Stimulated activated CD8-positive, alpha-beta memory T cell treated with anti-CD3 and anti-CD28 coated beads, Interleukin-4, amount 100 ng/mL, for 24 hours (primary cell): ENCODE measurements around the gene ITGB4.
"Not testable (repeated sequence)": the region's sequence is repeated elsewhere in the genome, so short reads cannot be mapped to it uniquely, and the experiment has no call there.

Source experiments
- DNase-seq: peaks from one replicate; pipeline ENCODE4 v3.0.0-alpha.2; 2020; ENCODE audit warnings: low read depth

The ITGB4 gene

GRCh38 chr17:75771334-75772281 lies 50.3 kb downstream of the ITGB4 start:
- no peak for DNase-seq

- no peak for DNase-seq
Measured at GRCh38 chr17:75773121-75773807, 52.0 kb downstream of the ITGB4 start.

- DNase-seq, result no peak
Measured at GRCh38 chr17:75773808-75774470, 52.7 kb downstream of the ITGB4 start.

DNA sequence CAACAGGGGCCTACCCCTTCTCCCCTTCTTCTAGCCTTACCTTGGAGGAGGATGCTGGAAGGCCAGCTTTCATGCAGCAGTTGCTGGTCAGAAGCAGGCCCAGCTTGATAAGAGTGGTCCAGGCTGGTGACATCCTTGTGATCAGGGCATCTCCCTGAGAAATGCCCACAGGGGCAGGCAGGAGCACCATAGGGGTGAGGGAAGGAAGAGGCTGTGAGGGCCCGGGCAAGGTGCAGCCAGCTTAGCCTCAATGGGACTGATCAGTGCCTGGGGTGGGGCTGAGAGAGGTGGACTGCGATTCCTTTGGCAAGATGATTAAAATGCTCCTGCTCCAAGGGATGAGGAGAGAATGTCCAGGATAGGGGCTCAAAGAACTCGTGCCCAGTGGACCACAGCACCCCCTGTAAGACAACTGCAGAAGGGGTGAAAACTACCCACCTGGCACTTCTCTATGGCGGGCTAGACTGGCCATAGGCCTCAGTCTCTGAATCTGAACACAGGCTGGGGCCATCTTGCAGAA lies 53.3 kb downstream of the ITGB4 start:
- no peak for DNase-seq

GRCh38 chr17:75774991-75775668 lies 53.9 kb downstream of the ITGB4 start:
- DNase-seq, result no peak

- no peak for DNase-seq
Measured at GRCh38 chr17:75776386-75777295, 55.4 kb downstream of the ITGB4 start.

GRCh38 chr17:75777296-75777922 lies 56.1 kb downstream of the ITGB4 start:
- no peak for DNase-seq

DNA sequence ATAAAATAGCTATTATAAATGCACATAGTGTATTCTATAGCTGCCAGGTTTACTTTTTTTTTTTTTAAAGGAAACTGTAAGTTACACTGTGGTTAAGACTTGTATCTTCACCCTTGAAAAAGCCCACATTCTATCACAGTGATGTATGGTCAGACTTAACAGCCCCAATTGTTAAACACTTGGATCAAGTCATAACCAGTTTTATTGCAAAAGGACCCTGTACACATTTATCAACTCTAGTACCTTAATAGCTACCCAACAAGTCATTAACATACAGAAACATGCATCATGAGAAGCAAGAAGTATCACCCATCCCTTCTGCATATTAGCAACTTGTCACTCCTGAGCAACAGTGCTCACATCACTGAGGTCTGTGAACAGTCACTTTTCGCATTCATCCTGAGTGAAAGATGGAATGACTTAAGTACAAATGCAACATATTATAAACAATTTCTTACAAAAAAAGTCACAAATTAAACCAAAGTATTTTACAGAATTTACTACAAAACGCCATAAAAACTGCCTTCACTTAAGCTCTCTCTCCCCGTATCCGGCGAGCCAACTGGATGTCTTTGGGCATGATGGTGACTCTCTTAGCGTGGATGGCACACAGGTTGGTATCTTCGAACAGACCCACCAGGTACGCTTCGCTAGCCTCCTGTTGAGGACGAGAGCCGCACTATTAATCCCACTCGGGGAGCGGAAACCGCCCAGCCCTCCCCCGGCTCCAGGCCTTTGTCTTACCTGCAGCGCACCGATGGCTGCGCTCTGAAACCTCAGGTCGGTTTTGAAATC lies 57.0 kb downstream of the ITGB4 start:
- not testable (repeated sequence) for DNase-seq

GRCh38 chr17:75778861-75779249 lies 57.6 kb downstream of the ITGB4 start:
- no peak for DNase-seq

DNA sequence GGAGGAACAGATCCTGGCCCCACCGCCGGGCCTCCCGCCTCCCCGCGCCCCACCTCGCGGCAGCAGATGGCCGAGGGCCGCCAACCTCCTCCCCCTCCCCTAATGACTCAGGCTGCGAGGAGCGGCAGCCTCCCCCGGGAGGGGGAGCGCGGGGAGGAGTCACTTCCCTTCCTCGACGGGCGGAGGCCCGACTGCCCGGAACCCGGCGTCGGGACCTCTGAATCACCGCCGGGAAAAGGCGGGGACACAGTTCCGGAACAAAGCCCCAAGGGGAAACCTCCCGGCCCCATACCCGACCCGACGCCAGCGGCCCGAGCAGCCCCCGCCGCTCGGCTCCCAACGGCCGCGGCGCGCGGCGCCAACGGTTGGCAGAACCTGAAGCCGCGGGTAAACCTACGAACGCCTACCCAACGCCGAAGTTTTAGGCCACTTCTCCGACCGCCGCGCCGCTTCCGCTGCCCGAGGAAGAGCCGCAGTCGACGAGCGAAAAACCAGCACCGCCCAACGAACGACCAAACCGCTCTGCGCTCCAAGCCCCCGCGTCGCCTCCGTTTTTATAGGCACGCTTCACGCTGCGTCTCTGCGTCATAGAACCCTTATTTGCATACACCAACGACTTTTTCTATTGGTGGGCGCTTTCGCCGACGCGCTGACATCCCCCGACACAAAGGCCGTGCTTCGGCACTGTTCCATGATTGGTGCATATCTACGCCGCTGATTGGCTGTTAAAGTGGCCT lies 58.2 kb downstream of the ITGB4 start:
- DNase-seq, result peak; percentile 86

DNA sequence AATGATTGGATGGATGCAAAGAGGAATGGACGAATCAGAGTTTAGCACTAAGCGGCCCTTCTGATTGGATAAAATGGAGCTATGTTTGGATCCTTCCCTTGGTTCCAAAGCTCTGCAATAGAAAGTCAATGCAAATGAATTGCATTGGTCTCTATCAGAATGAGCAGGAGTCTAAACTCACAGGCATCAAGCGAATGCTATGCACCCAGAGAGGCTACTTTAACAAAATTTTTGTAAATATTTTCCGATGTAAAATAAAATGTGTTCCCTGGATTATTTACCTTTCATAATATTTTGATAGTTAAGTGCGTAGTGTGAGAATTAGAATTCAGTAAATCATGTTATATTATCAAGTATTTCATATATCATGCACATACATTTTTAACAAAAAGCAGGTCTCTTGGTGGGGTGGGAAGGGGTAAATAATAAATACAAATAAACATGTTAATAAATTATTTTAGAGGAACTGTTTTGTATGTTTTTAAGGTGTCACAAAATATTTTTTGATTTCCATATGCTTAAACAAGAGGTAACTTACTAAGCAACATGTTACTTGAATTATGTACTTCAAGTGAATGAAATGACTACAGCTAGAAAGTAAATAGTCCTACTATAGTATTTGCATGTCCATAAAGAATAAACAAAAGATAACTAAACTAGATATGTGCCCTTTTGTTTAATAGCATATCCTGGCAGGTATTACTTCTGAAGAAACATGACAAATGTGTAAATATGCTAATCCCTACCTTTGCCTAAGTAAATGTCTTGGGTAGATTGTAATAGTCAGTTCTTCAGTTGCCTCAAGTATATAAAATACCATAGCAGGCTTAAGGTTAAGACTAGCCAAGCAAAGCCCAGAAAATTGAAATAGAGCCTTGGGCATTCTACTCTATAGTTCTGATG lies 59.0 kb downstream of the ITGB4 start:
- DNase-seq, result no peak

- no peak for DNase-seq
Measured at GRCh38 chr17:75783069-75783783, 62.0 kb downstream of the ITGB4 start.

DNA sequence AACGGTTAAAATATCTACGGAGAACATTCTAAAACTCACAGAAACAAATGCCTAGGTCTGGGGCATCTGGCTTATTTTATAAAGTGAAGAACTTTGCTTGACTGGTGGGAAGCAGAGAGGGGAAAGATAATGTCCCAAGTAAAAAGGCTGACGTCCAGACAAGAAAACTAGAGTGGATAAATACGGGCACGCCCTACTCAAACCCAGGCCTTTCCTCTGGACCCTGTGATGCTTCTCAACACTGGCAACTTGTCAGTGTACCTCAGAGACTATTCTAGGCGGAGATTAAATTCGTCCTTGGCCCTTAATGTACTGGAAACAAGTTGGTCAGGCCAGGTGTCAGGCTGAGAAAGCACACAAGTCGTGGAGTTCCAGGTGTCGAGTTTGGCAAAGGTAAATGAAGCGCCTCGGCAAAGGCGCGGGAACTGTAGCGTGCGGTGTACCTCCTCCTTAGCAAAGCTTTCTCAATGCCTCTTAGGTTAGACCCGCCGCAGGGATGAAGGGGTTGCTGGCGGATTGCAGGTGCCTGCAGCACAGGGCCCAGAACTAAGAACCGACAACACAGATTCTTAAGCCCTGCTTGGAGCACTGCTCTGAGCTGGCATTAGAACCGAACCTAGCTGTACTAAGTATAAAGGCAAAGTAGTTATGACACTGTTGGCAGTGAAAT lies 62.7 kb downstream of the ITGB4 start:
- no peak for DNase-seq

DNA sequence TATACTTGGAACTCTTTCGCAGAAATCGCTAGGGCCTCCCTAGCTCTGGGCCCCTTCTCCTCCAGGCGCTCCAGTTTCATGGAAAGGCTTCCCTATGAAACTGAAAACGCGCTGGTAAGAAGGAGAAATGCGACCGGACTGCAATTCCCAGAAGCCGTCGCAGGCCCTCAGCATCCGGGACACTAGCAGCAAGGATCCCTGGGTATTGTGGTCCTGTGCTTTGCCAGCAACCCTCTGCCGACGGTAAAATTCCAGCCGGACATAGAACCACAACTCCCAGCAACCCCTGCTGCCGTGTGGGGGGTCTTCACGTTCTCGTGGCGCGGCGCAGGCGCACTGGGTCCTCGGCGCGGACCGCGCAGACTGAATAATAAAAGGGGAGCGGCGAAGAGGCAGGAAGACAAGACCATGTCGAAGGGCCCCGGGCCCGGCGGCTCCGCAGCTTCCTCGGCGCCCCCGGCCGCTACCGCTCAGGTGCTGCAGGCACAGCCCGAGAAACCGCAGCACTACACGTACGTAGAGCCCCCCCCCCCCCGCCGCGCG lies 63.3 kb downstream of the ITGB4 start, which contains the start of gene UNK:
TSS of gene UNK (plus strand) at position 334 of the 543 bp plus-strand sequence. CDS start at position 409, 75 bp downstream.
- peak; percentile 90 for DNase-seq

DNA sequence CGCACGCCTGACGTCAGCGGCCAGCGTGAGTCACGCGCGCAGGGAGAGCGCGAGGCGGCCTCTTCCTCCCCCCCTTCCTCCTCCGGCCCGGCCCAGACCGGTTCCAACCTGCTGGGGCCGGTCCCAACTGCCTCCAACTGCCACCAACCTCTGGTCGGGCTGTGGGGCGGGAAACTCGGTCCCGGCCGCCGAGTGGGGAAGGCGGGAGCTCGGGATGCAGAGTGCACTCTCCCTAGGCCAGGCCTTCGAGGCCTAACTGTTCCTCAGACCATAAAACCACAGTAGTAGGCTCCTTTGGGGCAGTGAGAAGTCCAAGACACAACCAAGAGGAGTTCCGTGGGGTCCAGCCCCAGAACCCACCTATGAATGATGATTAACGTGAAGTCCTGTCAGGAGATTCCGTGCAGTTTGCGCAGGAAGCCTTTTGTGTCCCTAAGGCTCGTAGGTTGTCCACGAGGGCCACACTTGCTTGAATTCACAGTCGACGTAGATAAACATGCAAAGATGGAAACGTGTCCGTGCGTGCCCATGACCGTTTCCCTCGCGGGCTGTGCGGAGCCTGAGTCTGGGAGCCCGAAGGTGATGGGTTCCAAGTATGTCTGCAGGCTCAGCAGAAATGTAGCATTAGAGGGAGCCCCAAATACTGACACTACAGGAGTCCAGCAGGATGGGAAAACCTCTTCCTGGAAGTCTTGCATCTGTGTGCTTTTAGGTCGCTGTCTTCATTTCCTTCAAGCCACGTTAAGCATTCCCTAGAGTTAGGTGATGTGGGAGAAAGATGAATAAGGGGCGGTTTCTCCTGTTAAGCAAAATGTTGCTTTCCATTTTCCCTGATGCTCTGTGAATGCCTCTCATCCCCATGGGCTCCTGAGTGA lies 64.0 kb downstream of the ITGB4 start:
- DNase-seq, result peak; percentile 86
